Measurements from ENCODE around the gene ITIH4. TPM values are rescaled to one million over a fixed set of nuclear protein-coding genes. Genes with fewer than 3 reads are reported as not detected.

The ITIH4 gene
- total RNA-seq, 1 donor from 2014 or later: 6.3 TPM

DNA sequence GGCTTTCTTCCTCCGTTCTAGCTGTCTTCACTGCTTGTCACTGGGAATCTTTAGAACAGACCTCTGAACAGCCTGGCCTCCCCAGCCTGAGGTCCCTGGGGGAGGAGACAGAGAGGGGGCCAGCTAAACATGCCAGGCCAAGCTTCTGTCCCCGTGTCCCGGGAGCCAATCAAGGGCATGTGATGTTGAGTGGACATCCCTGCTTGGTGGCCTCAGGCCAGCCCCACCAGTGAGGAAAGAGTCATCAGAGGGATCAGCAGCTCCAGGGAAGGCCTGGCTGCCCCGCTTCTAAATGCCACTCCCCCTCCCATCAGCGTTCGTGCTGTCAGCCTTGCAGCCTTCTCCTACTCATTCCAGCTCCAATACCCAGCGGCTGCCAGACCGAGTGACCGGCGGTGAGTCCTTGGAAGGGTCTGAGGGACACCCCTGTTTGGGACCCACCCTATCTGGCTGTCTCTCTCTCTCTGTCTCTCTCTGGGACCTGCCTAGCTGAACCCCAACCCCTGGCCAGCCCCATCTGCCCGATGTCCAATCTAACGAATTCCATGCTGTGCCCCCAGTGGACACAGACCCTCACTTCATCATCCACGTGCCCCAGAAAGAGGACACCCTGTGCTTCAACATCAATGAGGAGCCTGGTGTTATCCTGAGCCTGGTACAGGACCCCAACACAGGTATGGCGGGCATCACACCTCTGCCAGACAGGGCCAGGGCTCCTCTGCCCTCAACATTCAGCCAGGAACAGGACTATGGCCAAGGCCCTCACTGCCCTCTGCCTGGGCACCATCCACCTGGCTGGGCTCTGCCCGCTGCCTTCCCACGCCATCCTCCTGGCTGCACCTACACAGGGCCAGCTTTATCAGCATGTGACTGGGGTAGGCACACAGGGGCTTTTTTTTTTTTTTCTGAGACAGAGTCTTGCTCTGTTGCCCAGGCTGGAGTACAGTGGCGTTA is 42.5 kb downstream of the ITIH4 start:
- no peaks in the 10 kb centered on the region for H3K27me3 Mint-ChIP-seq (ENCODE audit: low read depth)
- DNase-seq (ENCODE audit: low read depth, low spot score): no peak
- H3K4me1 Mint-ChIP-seq: peaks cover 7% of the 10 kb centered on the region
- H3K4me3 Mint-ChIP-seq: no peak overlapping the region
- TF ChIP-seq, protein P1, sequence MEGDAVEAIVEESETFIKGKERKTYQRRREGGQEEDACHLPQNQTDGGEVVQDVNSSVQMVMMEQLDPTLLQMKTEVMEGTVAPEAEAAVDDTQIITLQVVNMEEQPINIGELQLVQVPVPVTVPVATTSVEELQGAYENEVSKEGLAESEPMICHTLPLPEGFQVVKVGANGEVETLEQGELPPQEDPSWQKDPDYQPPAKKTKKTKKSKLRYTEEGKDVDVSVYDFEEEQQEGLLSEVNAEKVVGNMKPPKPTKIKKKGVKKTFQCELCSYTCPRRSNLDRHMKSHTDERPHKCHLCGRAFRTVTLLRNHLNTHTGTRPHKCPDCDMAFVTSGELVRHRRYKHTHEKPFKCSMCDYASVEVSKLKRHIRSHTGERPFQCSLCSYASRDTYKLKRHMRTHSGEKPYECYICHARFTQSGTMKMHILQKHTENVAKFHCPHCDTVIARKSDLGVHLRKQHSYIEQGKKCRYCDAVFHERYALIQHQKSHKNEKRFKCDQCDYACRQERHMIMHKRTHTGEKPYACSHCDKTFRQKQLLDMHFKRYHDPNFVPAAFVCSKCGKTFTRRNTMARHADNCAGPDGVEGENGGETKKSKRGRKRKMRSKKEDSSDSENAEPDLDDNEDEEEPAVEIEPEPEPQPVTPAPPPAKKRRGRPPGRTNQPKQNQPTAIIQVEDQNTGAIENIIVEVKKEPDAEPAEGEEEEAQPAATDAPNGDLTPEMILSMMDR (conservative IDR thresholded peaks at IDR 0.05): no peak
- no peaks in the 10 kb centered on the region for H3K36me3 Mint-ChIP-seq (ENCODE audit: low read depth)
- no peaks in the 10 kb centered on the region for H3K9me3 Mint-ChIP-seq
- no peak overlapping the region for H3K27ac Mint-ChIP-seq (ENCODE audit: unreplicated experiment)

DNA sequence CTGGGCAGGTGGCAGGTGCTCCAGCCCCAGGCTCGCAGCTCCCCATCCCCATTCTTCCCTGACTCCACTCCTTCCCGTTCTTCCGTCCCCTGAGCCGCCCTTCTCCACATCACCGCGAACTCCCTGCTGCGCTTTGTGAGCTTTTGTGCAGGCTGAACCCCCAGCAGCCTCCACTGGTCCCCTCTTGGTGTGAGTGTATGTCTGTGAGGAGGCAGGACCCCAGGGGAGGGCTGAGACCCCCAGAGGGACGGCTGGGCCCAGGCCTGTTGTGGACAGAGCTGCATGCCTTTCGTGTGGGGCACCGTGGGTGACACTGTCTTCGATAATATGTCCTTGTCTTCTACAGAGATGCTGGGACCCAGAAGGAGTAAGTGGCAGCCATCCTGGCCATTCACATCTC is 43.2 kb downstream of the ITIH4 start:
- no peak for DNase-seq (ENCODE audit: low read depth, low spot score)
- Mint-ChIP-seq H3K36me3 (ENCODE audit: low read depth) (no peaks in the 10 kb centered on the region), H3K4me3 (no peak overlapping the region), H3K4me1 (peaks cover 7% of the 10 kb centered on the region), H3K27ac (ENCODE audit: unreplicated experiment) (no peak overlapping the region), H3K27me3 (ENCODE audit: low read depth) (peaks cover 5% of the 10 kb centered on the region), H3K9me3 (no peaks in the 10 kb centered on the region)
- TF ChIP-seq, protein P1 (conservative IDR thresholded peaks at IDR 0.05): no peak

DNA sequence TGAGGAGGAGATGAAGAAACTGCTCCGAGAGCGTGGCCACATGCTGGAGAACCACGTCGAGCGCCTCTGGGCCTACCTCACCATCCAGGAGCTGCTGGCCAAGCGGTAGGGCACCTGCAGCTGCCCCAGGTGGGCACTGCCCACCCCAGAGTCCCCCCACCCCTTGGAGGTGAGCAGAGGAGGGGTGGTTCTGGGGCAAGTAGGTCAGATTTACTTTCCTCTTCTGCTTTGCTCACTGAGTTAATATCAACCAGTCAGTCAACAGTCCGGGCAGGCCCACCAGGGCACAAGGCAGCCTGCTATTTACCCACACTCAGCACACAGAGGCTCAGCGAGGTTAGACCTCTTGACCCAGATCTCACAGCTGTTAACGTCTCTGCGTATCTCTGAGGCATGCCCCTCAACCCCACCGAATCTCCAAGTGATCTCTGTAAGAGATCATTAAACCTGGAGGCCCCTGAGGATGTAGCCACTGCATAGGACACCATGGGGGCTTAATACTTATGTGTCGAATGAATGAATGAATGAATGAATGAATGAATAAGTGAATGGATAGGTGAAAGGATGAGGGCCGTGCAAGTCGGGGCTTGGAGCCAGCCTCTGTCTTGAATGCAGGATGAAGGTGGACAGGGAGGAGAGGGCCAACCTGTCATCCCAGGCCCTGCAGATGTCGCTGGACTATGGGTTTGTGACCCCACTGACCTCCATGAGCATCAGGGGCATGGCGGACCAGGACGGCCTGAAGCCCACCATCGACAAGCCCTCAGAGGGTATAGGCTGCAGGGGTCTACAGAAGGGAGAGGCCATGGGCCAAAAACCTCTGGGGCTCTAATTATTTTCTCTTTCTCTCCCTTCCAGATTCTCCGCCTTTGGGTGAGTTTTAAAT is 43.9 kb downstream of the ITIH4 start:
- Mint-ChIP-seq H3K4me3 (no peak overlapping the region), H3K27me3 (ENCODE audit: low read depth) (peaks cover 11% of the 10 kb centered on the region), H3K36me3 (ENCODE audit: low read depth) (no peaks in the 10 kb centered on the region), H3K4me1 (peaks cover 7% of the 10 kb centered on the region), H3K9me3 (no peaks in the 10 kb centered on the region), H3K27ac (ENCODE audit: unreplicated experiment) (no peak overlapping the region)
- no peak for DNase-seq (ENCODE audit: low read depth, low spot score)
- TF ChIP-seq, protein P1 (conservative IDR thresholded peaks at IDR 0.05): no peak

DNA sequence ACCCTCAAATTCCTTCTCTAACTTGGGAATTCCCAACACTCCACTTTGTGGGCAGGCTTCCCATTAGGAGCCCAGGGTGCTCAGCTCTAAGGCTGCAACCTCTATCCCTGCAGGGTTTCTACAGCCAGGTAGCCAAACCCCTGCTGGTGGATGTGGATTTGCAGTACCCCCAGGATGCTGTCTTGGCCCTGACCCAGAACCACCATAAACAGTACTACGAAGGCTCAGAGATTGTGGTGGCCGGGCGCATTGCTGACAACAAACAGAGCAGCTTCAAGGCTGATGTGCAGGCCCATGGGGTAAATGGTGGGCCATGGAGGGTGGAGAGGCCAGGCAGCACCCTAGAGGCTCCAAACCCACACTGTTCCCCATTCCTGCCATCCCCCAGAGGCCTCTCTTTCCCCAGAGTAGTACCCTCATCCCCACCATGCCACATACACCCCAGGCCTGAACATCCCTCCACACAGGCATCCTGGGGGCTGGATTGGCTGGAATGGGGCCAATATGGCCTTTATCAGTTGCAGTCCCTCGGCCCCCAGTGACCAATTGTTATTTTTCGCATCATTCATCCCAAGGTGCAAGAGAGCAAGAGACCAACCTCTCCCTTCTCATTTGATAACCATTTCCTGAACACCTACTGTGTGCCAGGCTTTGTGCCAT is 45.4 kb downstream of the ITIH4 start:
- Mint-ChIP-seq H3K27me3 (ENCODE audit: low read depth) (peaks cover 17% of the 10 kb centered on the region), H3K9me3 (no peaks in the 10 kb centered on the region), H3K27ac (ENCODE audit: unreplicated experiment) (no peak overlapping the region), H3K36me3 (ENCODE audit: low read depth) (no peaks in the 10 kb centered on the region), H3K4me1 (peaks cover 7% of the 10 kb centered on the region), H3K4me3 (no peak overlapping the region)
- no peak for DNase-seq (ENCODE audit: low read depth, low spot score)
- TF ChIP-seq, protein P1 (conservative IDR thresholded peaks at IDR 0.05): no peak

DNA sequence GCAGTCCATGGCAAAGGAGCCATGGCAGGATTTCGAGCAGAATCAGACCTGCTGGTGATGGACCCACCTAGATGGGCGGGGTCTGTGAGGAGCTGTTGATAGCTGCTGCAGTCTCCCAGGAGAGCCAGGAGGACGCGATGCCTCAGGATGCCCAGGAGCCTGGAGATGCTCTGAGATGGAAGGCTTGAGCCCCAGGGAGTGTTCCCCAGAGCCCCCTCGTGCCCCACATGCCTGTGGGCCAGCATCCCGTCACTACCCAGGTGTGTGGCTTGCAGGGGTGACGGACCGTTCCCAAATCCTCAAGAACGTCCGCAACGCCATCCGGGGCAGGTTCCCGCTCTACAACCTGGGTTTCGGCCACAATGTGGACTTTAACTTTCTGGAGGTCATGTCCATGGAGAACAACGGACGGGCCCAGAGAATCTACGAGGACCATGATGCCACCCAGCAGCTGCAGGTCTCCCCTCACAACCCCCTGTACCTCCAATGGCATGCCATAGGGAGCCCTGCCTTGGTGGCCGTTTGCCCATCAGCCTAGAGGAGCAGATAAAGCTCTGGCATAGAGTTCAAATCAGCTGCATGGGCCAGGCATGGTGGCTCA is 46.4 kb downstream of the ITIH4 start:
- TF ChIP-seq, protein P1 (conservative IDR thresholded peaks at IDR 0.05): no peak
- H3K4me3 Mint-ChIP-seq: no peak overlapping the region
- no peak overlapping the region for H3K27ac Mint-ChIP-seq (ENCODE audit: unreplicated experiment)
- no peaks in the 10 kb centered on the region for H3K36me3 Mint-ChIP-seq (ENCODE audit: low read depth)
- H3K27me3 Mint-ChIP-seq (ENCODE audit: low read depth): peaks cover 17% of the 10 kb centered on the region
- H3K9me3 Mint-ChIP-seq: no peaks in the 10 kb centered on the region
- no peak for DNase-seq (ENCODE audit: low read depth, low spot score)
- H3K4me1 Mint-ChIP-seq: peaks cover 4% of the 10 kb centered on the region

All from neural crest cell (in vitro differentiated cells).